GM10266 (cell line): Measurements from ENCODE around the gene TOB1.

Experiments used
- DNase-seq: peaks from one replicate; pipeline ENCODE4 v3.0.0; 2012; ENCODE audit errors: extremely low spot score
- CTCF ChIP-seq: IDR thresholded peaks from 2 replicates; pipeline ENCODE4 v1.5.1; 2012; ENCODE audit warnings: mild to moderate bottlenecking, low read depth; ENCODE audit not compliant: control insufficient read depth, insufficient read depth; ENCODE audit errors: missing control alignments

Gene TOB1

GRCh38 chr17:50813583-50813982, 52.6 kb downstream of the TOB1 start:
- no peak for DNase-seq
- no peak for TF ChIP-seq CTCF
